ENCODE data around the gene SRXN1.

Gene SRXN1

DNA sequence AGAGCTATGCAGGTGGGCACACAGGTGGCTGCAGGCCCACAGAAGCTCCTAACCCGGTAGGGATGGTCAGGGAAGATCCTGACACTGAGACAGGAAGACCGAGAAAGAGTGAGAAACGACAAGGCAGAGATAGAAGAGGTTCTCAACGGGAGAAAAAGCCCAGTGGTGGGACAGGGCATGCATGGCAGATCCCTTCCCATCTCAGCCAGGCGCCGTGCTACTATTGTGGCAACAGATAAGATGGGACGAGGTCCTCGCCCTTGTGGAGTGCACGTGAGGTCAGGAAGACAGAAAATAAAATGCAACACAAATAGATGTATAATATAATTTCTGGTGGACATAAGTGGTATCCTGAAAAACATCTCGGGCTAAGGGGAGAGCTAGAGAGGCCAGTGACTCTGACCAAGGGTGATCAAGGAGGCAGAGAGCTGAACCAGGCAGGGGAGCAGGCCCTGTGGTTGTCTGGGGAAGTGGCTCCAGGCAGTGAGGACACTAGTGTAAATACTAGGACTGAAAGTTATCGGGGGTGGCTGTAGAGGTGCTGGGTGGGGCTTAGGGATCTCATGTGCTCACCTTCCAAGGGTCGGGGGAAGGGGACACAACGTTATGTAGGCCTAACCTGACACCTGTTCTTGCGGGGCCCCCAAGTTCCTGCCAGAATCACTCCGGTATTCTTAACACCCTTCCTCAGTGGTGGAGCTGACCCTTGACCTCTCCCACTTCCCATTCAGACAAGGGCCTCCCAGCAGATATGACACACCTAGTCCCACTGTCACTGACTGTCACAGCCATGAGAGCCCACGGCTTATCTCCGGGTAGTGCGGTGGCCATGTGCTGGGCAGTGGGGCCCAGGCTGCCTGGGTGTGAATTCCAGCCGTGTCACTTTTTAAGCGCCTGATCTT is 1.0 kb downstream of the SRXN1 start:
- TF ChIP-seq, protein P1, sequence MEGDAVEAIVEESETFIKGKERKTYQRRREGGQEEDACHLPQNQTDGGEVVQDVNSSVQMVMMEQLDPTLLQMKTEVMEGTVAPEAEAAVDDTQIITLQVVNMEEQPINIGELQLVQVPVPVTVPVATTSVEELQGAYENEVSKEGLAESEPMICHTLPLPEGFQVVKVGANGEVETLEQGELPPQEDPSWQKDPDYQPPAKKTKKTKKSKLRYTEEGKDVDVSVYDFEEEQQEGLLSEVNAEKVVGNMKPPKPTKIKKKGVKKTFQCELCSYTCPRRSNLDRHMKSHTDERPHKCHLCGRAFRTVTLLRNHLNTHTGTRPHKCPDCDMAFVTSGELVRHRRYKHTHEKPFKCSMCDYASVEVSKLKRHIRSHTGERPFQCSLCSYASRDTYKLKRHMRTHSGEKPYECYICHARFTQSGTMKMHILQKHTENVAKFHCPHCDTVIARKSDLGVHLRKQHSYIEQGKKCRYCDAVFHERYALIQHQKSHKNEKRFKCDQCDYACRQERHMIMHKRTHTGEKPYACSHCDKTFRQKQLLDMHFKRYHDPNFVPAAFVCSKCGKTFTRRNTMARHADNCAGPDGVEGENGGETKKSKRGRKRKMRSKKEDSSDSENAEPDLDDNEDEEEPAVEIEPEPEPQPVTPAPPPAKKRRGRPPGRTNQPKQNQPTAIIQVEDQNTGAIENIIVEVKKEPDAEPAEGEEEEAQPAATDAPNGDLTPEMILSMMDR (IDR thresholded peaks at IDR 0.05; ENCODE audit: unreplicated experiment in 3 of 3) = no peak
- H3K9me3 Mint-ChIP-seq = no peaks in the 10 kb centered on the region
- peaks cover 16% of the 10 kb centered on the region for H3K27me3 Mint-ChIP-seq (ENCODE audit: low read depth)
- peak overlapping the region; percentile 76 to 88 (median 80) for H3K4me3 Mint-ChIP-seq
- H3K27ac Mint-ChIP-seq = peak overlapping the region; percentile 1 to 60 (median 2)
- H3K36me3 Mint-ChIP-seq (ENCODE audit: low read depth) = peaks cover 32% of the 10 kb centered on the region
- peaks cover 13% of the 10 kb centered on the region for H3K4me1 Mint-ChIP-seq

DNA sequence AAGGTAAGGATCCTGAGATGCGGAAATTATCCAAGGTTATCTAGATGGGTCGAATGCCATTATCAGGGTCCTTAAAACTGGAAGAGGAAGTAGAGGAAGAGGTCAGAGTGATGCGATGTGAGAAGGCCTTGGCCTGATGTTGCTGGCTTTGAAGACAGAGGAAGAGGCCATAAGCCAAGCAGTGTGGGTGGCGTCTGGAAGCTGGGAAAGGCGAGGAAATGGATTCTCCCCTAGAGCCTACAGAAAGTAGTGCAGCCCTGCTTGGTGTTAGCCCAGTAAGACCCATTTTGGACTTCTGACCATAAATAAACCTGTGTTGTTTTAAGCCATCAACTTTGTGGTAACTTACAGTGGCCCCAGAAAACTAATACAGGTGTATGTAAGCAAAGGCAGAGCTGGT is 2.0 kb downstream of the SRXN1 start:
- peaks cover 13% of the 10 kb centered on the region for H3K4me1 Mint-ChIP-seq
- H3K27me3 Mint-ChIP-seq (ENCODE audit: low read depth) = peaks cover 10% of the 10 kb centered on the region
- peak overlapping the region; percentile 76 to 88 (median 80) for H3K4me3 Mint-ChIP-seq
- H3K9me3 Mint-ChIP-seq = no peaks in the 10 kb centered on the region
- peaks cover 32% of the 10 kb centered on the region for H3K36me3 Mint-ChIP-seq (ENCODE audit: low read depth)
- peak overlapping the region in 1 of 3 experiments; percentile 39 for H3K27ac Mint-ChIP-seq
- TF ChIP-seq, protein P1 (IDR thresholded peaks at IDR 0.05; ENCODE audit: unreplicated experiment in 3 of 3) = no peak

DNA sequence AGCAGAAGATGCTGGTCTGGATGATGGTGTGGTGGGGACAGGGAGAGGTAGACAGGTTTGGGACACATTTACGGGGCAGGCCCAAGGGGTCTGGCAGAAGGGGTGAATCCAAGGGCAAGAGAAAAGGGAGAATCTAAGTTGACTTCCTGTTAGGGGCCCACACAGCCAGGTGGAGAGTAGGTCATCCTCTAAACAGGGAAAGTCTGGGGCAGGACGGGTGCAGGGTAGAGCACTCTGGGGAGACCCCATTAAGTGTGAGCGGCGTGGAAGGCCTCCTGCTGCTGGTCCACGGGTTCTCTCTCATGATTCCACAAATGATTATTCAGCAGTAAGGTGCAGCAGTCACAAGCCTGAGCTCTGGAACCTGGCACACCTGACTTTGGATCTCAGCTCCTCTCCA is 2.7 kb downstream of the SRXN1 start:
- Mint-ChIP-seq H3K4me3 (peak overlapping the region; percentile 41 to 76 (median 74)), H3K27ac (no peak overlapping the region), H3K36me3 (ENCODE audit: low read depth) (peaks cover 32% of the 10 kb centered on the region), H3K27me3 (ENCODE audit: low read depth) (peaks cover 8% of the 10 kb centered on the region), H3K9me3 (no peaks in the 10 kb centered on the region), H3K4me1 (peaks cover 13% of the 10 kb centered on the region)
- TF ChIP-seq, protein P1 (IDR thresholded peaks at IDR 0.05; ENCODE audit: unreplicated experiment in 3 of 3) = no peak

DNA sequence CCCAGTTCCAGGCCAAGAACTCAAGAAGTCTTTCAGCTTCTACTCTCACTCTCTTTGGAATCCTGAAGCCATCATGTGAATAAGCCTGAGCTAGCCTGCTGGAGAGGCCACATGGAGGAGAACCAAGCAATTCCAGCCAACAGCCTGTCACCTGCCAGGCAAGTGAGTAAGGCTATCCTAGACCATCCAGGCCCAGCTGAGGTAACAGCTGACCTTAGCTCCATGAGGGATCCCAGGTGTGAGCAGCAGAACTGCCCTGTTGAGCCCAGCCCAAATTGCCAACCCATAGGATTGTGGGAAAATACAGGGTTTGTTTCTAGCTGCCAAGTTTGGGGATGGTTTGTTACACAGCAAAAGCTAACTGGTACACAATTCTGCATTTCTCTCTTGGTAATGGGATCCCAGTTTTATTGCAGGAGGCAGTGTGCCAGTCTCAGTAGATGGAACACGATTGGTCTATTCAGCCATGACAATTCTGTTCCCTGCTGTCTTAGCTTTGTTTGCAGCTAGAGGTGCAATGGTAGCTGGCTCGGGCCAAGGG is 5.5 kb downstream of the SRXN1 start:
- H3K36me3 Mint-ChIP-seq (ENCODE audit: low read depth) = peaks cover 32% of the 10 kb centered on the region
- TF ChIP-seq, protein P1 (IDR thresholded peaks at IDR 0.05; ENCODE audit: unreplicated experiment in 3 of 3) = no peak
- H3K27ac Mint-ChIP-seq = no peak overlapping the region
- H3K4me3 Mint-ChIP-seq = no peak overlapping the region
- H3K4me1 Mint-ChIP-seq = peaks cover 16% of the 10 kb centered on the region
- peaks cover 6% of the 10 kb centered on the region for H3K27me3 Mint-ChIP-seq (ENCODE audit: low read depth)
- H3K9me3 Mint-ChIP-seq = no peaks in the 10 kb centered on the region

DNA sequence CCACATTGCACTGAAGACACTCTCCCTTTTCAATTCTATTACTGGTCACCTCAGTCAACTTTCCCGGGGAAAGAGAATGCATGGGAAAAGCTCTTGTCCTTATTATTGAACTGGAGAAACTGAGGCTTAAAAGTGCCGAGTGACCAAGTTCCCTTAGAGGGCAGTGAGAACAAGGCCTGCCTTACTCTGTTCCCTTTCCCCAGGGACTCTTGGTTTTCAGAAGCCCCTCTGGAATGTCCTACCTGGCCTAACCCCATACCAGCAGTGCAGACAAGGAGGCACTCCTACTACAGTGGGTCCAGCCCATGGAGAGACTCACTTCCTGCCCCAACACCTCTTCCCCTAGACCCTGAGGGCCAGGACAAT is 6.1 kb downstream of the SRXN1 start:
- TF ChIP-seq, protein P1 (IDR thresholded peaks at IDR 0.05; ENCODE audit: unreplicated experiment in 3 of 3) = no peak
- Mint-ChIP-seq H3K4me1 (peaks cover 13% of the 10 kb centered on the region), H3K36me3 (ENCODE audit: low read depth) (peaks cover 32% of the 10 kb centered on the region), H3K27ac (no peak overlapping the region), H3K9me3 (no peaks in the 10 kb centered on the region), H3K4me3 (no peak overlapping the region), H3K27me3 (ENCODE audit: low read depth) (peaks cover 6% of the 10 kb centered on the region)
